SK-N-SH (cell line): ENCODE results near the gene DPP4. TPM values are rescaled to one million over a fixed set of nuclear protein-coding genes. Genes with fewer than 3 reads are reported as not detected.

Source experiments
- CTCF ChIA-PET: fragments of 300-600, 350-600 bp; formaldehyde crosslinking; extraction: SDS; loops from one replicate; lab custom pipeline; 2021; lab: Yijun Ruan, JAX
- POLR2A ChIA-PET: fragments of 350-600 bp; sonication (Branson Sonifier 250); formaldehyde crosslinking; extraction: SDS; loops from one replicate; lab custom pipeline; 2020; ENCODE audit warnings: antibody characterized with exemption, inconsistent platforms; lab: Yijun Ruan, JAX
- DNase-seq: peaks from one replicate; pipeline ENCODE4 v3.0.0; 2012
- H2AFZ ChIP-seq: fragments of 200-600 bp; sonication (generic); 2 replicates; pipeline ENCODE4 v1.8.1; 2016; ENCODE audit warnings: antibody characterized with exemption, mild to moderate bottlenecking, low read depth
- H3F3A ChIP-seq: fragments of 200-600 bp; sonication (generic); replicated peaks from 2 replicates; pipeline ENCODE3; 2016; ENCODE audit warnings: antibody characterized with exemption, mild to moderate bottlenecking; ENCODE audit not compliant: insufficient read depth
- H3K27ac ChIP-seq, 2 experiments: fragments of 200-500 bp in 1 of 2; fragments of 200-600 bp in 1 of 2; sonication (Bioruptor generic) in 1 of 2; sonication (generic), shearing (Covaris generic) in 1 of 2; 2 replicates each; pipeline versions ENCODE4 v1.5.1 to v1.6.1; 2014 to 2016; ENCODE audit warnings: low read depth in 2 of 2, inconsistent platforms in 1 of 2, low read length in 1 of 2, mild to moderate bottlenecking in 1 of 2, mixed read lengths in 1 of 2
- H3K27me3 ChIP-seq: fragments of 200-600 bp; sonication (generic), shearing (Covaris generic); 2 replicates; pipeline ENCODE4 v1.6.1; 2016; ENCODE audit warnings: mixed run types; ENCODE audit not compliant: insufficient read depth
- H3K36me3 ChIP-seq, 2 experiments: fragments of 200-500 bp in 1 of 2; fragments of 200-600 bp in 1 of 2; sonication (Bioruptor generic) in 1 of 2; sonication (generic) in 1 of 2; replicated peaks in 1 of 2; 2 replicates each; pipeline versions ENCODE3 to v1.5.1; 2014 to 2016; ENCODE audit warnings: low read length in 1 of 2, mild to moderate bottlenecking in 1 of 2; ENCODE audit not compliant: insufficient read depth in 2 of 2, control insufficient read depth in 1 of 2
- H3K4me1 ChIP-seq, 2 experiments: fragments of 200-500 bp in 1 of 2; fragments of 200-600 bp in 1 of 2; sonication (Bioruptor generic) in 1 of 2; sonication (generic), shearing (Covaris generic) in 1 of 2; 2 replicates each; pipeline versions ENCODE4 v1.5.1 to v1.6.1; 2014 to 2016; ENCODE audit warnings: low read depth in 1 of 2, low read length in 1 of 2, mixed run types in 1 of 2; ENCODE audit not compliant: insufficient read depth in 2 of 2, control insufficient read depth in 1 of 2
- H3K4me2 ChIP-seq: fragments of 200-600 bp; sonication (generic), shearing (Covaris generic); 2 replicates; pipeline ENCODE4 v1.6.1; 2017; ENCODE audit warnings: mixed run types
- H3K4me3 ChIP-seq, 2 experiments: fragments of 200-500 bp in 1 of 2; fragments of 200-600 bp in 1 of 2; sonication (Bioruptor generic) in 1 of 2; sonication (generic), shearing (Covaris generic) in 1 of 2; 2 replicates each; pipeline versions ENCODE4 v1.5.1 to v1.8.1; 2014 to 2016; ENCODE audit warnings: low read depth in 2 of 2, inconsistent platforms in 1 of 2, low read length in 1 of 2, mild to moderate bottlenecking in 1 of 2, mixed read lengths in 1 of 2, moderate library complexity in 1 of 2
- H3K79me2 ChIP-seq: fragments of 200-600 bp; sonication (generic); 2 replicates; pipeline ENCODE4 v1.8.1; 2017; ENCODE audit warnings: mild to moderate bottlenecking; ENCODE audit not compliant: insufficient read depth
- H3K9ac ChIP-seq: fragments of 200-600 bp; sonication (generic); 2 replicates; pipeline ENCODE4 v1.6.1; 2017; ENCODE audit warnings: mixed run types
- H3K9me2 ChIP-seq: fragments of 200-600 bp; sonication (generic); 2 replicates; pipeline ENCODE4 v1.6.1; 2017; ENCODE audit warnings: mixed run types
- H3K9me3 ChIP-seq: fragments of 200-600 bp; sonication (generic); 2 replicates; pipeline ENCODE4 v1.6.1; 2017; ENCODE audit warnings: mixed run types, mild to moderate bottlenecking, moderate library complexity
- H4K20me1 ChIP-seq: fragments of 200-600 bp; sonication (generic); 2 replicates; pipeline ENCODE4 v1.6.1; 2017; ENCODE audit warnings: mild to moderate bottlenecking, mixed run types; ENCODE audit not compliant: insufficient read depth
- CHD2 ChIP-seq: fragments of 150-350 bp; IDR thresholded peaks from 2 replicates; pipeline ENCODE4 v1.6.1; 2018; ENCODE audit warnings: low read length; ENCODE audit not compliant: partially characterized antibody
- EZH2phosphoT487 ChIP-seq: fragments of 200-600 bp; sonication (generic); IDR thresholded peaks from 2 replicates; pipeline ENCODE4 v1.6.1; 2017; ENCODE audit warnings: low read depth, mixed run types, mild to moderate bottlenecking, antibody characterized with exemption, moderate library complexity, borderline replicate concordance
- FOXJ3 ChIP-seq: sonication (generic); formaldehyde crosslinking; IDR thresholded peaks from 2 replicates; pipeline ENCODE4 v1.5.1; 2020; ENCODE audit warnings: mild to moderate bottlenecking, missing genetic modification reagents
- GATA2 ChIP-seq: sonication (generic); formaldehyde crosslinking; IDR thresholded peaks from 2 replicates; pipeline ENCODE4 v1.5.0; 2020; ENCODE audit warnings: mild to moderate bottlenecking, missing genetic modification reagents
- MEF2A ChIP-seq: IDR thresholded peaks from 2 replicates; pipeline ENCODE4 v1.4.0; 2012; ENCODE audit warnings: low read depth, borderline replicate concordance
- MXI1 ChIP-seq: IDR thresholded peaks from 2 replicates; pipeline ENCODE4 v1.6.1; 2012; ENCODE audit warnings: mild to moderate bottlenecking, low read depth, low read length, improper control_type of control experiment
- NRF1 ChIP-seq: IDR thresholded peaks from 2 replicates; pipeline ENCODE4 v1.6.1; 2012; ENCODE audit warnings: low read depth, mild to moderate bottlenecking, low read length
- RAD21 ChIP-seq: IDR thresholded peaks from 2 replicates; pipeline ENCODE4 v1.6.1; 2012; ENCODE audit warnings: mild to moderate bottlenecking, low read length
- RCOR1 ChIP-seq: fragments of 150-350 bp; IDR thresholded peaks from 2 replicates; pipeline ENCODE4 v1.6.1; 2017; ENCODE audit warnings: antibody characterized with exemption, low read length
- RFX5 ChIP-seq: IDR thresholded peaks from 2 replicates; pipeline ENCODE4 v1.6.1; 2012; ENCODE audit warnings: mild to moderate bottlenecking, improper control_type of control experiment, low read length
- SMC3 ChIP-seq: IDR thresholded peaks from 2 replicates; pipeline ENCODE4 v1.6.1; 2012; ENCODE audit warnings: low read depth, low read length, improper control_type of control experiment
- TAF1 ChIP-seq: IDR thresholded peaks from 2 replicates; pipeline ENCODE4 v1.6.1; 2012; ENCODE audit warnings: low read depth, mild to moderate bottlenecking, low read length, moderate library complexity, borderline replicate concordance
- TEAD4 ChIP-seq: IDR thresholded peaks from 2 replicates; pipeline ENCODE4 v1.4.0; 2012; ENCODE audit warnings: mild to moderate bottlenecking, borderline replicate concordance; ENCODE audit not compliant: insufficient read depth
- YY1 ChIP-seq: IDR thresholded peaks from 2 replicates; pipeline ENCODE4 v1.4.0; 2012; ENCODE audit warnings: low read depth, mild to moderate bottlenecking
- WGBS: methylation state at CpG from one replicate; pipeline ENCODE4 v1.1.6; 2017; ENCODE audit warnings: low lambda C conversion rate; 5-methylcytosine and 5-hydroxymethylcytosine counted together
- polyA plus RNA-seq, 3 experiments: library from polyadenylated mRNA; depleted of rRNA; stranded (reverse); fragments of >200 nt; gene quantifications; 2 replicates each; pipeline ENCODE4 v1.2.3, GENCODE V29; 2012
- TF ChIP-seq, protein P1 (sequence below): fragments of 200-600 bp; sonication (generic); IDR thresholded peaks from 2 replicates; pipeline ENCODE4 v1.6.1; 2017; ENCODE audit warnings: antibody characterized with exemption, mild to moderate bottlenecking, moderate library complexity
- TF ChIP-seq, protein P2 (sequence below): IDR thresholded peaks from 2 replicates; pipeline ENCODE4; 2012
- TF ChIP-seq, protein P3 (sequence below): IDR thresholded peaks from 2 replicates; pipeline ENCODE4 v1.6.1; 2012; ENCODE audit warnings: mild to moderate bottlenecking, low read depth, low read length, moderate library complexity
- TF ChIP-seq, protein P4 (sequence below): IDR thresholded peaks from 2 replicates; pipeline ENCODE4 v1.4.0; 2012; ENCODE audit warnings: low read depth
- TF ChIP-seq, protein P5 (sequence below): fragments of 150-350 bp; IDR thresholded peaks from 2 replicates; pipeline ENCODE4 v1.6.1; 2016; ENCODE audit warnings: mild to moderate bottlenecking, low read depth, low read length

DPP4 gene
- polyA plus RNA-seq, 1 of the 3 experiments (the other 2 are of a cell fraction) = 5.0 TPM

DNA sequence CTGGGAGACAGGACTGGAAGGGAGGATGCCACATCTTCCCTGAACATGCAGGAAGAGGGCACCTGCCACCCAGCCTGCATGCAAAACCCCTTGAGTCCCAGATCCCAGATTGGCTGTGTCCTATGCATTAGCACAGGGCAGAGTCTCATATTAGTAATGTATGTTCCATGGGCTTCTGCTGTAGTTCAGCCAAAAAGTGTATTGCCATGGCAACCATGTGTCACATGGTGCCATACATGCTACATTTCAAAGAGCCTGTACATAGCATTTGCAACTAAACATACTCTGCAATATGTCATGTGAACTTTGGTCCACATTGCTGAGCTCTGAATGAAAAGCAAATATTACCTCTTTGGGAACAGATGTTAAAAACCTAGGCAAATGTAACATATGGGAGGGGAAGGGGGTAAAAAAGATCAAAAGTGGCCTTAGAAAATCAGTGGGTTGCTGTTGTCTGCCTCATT is 78.4 kb downstream of the DPP4 start:
- no peaks in the 10 kb centered on the region for H3K79me2 ChIP-seq
- no peak overlapping the region for H3K4me2 ChIP-seq
- DNase-seq = no peak
- H3K4me3 ChIP-seq = no peak overlapping the region
- H3K9me2 ChIP-seq = no peaks in the 10 kb centered on the region
- H4K20me1 ChIP-seq = no peaks in the 10 kb centered on the region
- H3K9ac ChIP-seq = no peak overlapping the region
- CTCF ChIA-PET = interaction anchor here (1.4 to 2.6 kb wide), 2 partner anchors 12 to 129 kb away, joined by 4 to 10 read pairs; no protein-coding TSS in a partner anchor
- no peaks in the 10 kb centered on the region for H3F3A ChIP-seq
- no peak for TF ChIP-seq MEF2A
- TF ChIP-seq TAF1 = no peak
- no peak for TF ChIP-seq FOXJ3 (CRISPR knock-in tag)
- no peak for TF ChIP-seq EZH2phosphoT487
- no peak for TF ChIP-seq RAD21
- no peak for TF ChIP-seq NRF1
- TF ChIP-seq CHD2 = no peak
- TF ChIP-seq, protein P1, sequence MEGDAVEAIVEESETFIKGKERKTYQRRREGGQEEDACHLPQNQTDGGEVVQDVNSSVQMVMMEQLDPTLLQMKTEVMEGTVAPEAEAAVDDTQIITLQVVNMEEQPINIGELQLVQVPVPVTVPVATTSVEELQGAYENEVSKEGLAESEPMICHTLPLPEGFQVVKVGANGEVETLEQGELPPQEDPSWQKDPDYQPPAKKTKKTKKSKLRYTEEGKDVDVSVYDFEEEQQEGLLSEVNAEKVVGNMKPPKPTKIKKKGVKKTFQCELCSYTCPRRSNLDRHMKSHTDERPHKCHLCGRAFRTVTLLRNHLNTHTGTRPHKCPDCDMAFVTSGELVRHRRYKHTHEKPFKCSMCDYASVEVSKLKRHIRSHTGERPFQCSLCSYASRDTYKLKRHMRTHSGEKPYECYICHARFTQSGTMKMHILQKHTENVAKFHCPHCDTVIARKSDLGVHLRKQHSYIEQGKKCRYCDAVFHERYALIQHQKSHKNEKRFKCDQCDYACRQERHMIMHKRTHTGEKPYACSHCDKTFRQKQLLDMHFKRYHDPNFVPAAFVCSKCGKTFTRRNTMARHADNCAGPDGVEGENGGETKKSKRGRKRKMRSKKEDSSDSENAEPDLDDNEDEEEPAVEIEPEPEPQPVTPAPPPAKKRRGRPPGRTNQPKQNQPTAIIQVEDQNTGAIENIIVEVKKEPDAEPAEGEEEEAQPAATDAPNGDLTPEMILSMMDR = no peak
- TF ChIP-seq RCOR1 = no peak
- TF ChIP-seq SMC3 = no peak
- TF ChIP-seq, protein P2, sequence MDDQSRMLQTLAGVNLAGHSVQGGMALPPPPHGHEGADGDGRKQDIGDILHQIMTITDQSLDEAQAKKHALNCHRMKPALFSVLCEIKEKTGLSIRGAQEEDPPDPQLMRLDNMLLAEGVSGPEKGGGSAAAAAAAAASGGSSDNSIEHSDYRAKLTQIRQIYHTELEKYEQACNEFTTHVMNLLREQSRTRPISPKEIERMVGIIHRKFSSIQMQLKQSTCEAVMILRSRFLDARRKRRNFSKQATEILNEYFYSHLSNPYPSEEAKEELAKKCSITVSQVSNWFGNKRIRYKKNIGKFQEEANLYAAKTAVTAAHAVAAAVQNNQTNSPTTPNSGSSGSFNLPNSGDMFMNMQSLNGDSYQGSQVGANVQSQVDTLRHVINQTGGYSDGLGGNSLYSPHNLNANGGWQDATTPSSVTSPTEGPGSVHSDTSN = no peak
- TF ChIP-seq RFX5 = no peak
- TF ChIP-seq GATA2 = no peak
- no peak for TF ChIP-seq YY1
- no peak overlapping the region for H2AFZ ChIP-seq
- no peak overlapping the region for H3K27ac ChIP-seq
- no peaks in the 10 kb centered on the region for H3K27me3 ChIP-seq
- POLR2A ChIA-PET = no interaction called here
- H3K36me3 ChIP-seq = no peaks in the 10 kb centered on the region
- H3K9me3 ChIP-seq = no peaks in the 10 kb centered on the region
- H3K4me1 ChIP-seq = no peaks in the 10 kb centered on the region; a peak in 1 of 4 replicates

DNA sequence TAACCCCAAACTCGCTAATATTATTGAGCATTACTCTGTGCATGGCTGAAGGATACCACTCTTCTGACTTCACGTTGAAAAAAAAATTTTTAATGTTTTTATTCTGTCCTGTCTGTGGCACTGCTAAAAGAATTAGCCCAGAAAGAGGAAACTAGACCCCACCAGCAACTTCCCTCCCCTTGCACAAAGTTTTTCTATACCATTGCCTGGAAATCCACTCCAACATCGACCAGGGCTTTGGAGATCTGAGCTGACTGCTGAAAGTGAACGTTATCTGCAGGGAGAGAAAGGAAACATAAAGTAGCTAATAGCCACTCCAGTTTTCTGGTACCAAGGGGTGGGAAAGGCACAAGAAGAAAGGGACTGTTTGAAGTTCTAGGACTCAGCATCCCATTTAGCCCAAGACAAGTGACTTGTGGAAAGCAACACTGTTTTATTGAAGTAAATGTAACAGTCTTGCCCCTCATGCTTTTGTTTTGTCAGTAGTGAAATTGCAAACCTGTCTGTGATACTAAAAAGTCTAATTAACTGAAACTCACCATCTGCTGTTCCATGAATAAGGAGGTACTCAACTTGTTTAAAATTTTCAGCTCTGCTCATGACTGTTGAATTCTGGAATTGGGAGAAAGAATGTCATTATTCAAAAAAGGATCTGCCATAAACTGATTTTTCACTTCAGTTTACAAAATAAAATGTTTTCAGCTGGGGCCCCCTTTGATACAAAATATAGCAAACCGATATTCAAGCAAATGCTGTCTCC is 79.1 kb downstream of the DPP4 start:
- Histone ChIP-seq H3K27ac (no peak overlapping the region), H3K79me2 (no peaks in the 10 kb centered on the region), H3K4me1 (no peaks in the 10 kb centered on the region; a peak in 1 of 4 replicates), H3K9ac (no peak overlapping the region), H4K20me1 (no peaks in the 10 kb centered on the region), H3K36me3 (no peaks in the 10 kb centered on the region), H3K4me3 (peak overlapping the region in 1 of 2 experiments; percentile 23; a peak in 1 of 4 replicates), H3K27me3 (no peaks in the 10 kb centered on the region), H3F3A (no peaks in the 10 kb centered on the region), H3K9me2 (no peaks in the 10 kb centered on the region), H3K9me3 (no peaks in the 10 kb centered on the region), H2AFZ (peak overlapping the region; percentile 61; the same call in 1 of the 2 replicates), H3K4me2 (peak overlapping the region; percentile 55)
- no peak for DNase-seq
- ChIA-PET CTCF (interaction anchor here (1.4 to 2.6 kb wide), 2 partner anchors 12 to 130 kb away, joined by 4 to 10 read pairs; no protein-coding TSS in a partner anchor), POLR2A (no interaction called here)
- 29% methylated on average over 5 of the region's 5 CpGs for WGBS
- TF ChIP-seq, protein P3, sequence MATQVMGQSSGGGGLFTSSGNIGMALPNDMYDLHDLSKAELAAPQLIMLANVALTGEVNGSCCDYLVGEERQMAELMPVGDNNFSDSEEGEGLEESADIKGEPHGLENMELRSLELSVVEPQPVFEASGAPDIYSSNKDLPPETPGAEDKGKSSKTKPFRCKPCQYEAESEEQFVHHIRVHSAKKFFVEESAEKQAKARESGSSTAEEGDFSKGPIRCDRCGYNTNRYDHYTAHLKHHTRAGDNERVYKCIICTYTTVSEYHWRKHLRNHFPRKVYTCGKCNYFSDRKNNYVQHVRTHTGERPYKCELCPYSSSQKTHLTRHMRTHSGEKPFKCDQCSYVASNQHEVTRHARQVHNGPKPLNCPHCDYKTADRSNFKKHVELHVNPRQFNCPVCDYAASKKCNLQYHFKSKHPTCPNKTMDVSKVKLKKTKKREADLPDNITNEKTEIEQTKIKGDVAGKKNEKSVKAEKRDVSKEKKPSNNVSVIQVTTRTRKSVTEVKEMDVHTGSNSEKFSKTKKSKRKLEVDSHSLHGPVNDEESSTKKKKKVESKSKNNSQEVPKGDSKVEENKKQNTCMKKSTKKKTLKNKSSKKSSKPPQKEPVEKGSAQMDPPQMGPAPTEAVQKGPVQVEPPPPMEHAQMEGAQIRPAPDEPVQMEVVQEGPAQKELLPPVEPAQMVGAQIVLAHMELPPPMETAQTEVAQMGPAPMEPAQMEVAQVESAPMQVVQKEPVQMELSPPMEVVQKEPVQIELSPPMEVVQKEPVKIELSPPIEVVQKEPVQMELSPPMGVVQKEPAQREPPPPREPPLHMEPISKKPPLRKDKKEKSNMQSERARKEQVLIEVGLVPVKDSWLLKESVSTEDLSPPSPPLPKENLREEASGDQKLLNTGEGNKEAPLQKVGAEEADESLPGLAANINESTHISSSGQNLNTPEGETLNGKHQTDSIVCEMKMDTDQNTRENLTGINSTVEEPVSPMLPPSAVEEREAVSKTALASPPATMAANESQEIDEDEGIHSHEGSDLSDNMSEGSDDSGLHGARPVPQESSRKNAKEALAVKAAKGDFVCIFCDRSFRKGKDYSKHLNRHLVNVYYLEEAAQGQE = no peak
- no peak for TF ChIP-seq NRF1
- no peak for TF ChIP-seq TEAD4
- TF ChIP-seq, protein P4, sequence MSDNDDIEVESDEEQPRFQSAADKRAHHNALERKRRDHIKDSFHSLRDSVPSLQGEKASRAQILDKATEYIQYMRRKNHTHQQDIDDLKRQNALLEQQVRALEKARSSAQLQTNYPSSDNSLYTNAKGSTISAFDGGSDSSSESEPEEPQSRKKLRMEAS = no peak
- no peak for TF ChIP-seq SMC3
- TF ChIP-seq, protein P5, sequence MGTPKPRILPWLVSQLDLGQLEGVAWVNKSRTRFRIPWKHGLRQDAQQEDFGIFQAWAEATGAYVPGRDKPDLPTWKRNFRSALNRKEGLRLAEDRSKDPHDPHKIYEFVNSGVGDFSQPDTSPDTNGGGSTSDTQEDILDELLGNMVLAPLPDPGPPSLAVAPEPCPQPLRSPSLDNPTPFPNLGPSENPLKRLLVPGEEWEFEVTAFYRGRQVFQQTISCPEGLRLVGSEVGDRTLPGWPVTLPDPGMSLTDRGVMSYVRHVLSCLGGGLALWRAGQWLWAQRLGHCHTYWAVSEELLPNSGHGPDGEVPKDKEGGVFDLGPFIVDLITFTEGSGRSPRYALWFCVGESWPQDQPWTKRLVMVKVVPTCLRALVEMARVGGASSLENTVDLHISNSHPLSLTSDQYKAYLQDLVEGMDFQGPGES = no peak
- no peak for TF ChIP-seq MXI1
- no peak for TF ChIP-seq FOXJ3 (CRISPR knock-in tag)
